Transverse colon (tissue), 4 donors: ENCODE data around the gene HERPUD1.

ENCODE experiments used
- EP300 ChIP-seq: sonication (generic); formaldehyde crosslinking; IDR thresholded peaks from one replicate; pipeline ENCODE4 v1.6.1; 2017; ENCODE audit warnings: antibody characterized with exemption, low read depth
- POLR2A ChIP-seq: fragments of 450-650 bp; IDR thresholded peaks from one replicate; pipeline ENCODE4 v1.6.1; 2016; ENCODE audit warnings: antibody characterized with exemption, mild to moderate bottlenecking, moderate library complexity
- POLR2AphosphoS5 ChIP-seq, 3 donors: sonication (generic); formaldehyde crosslinking; IDR thresholded peaks; one replicate each; pipeline ENCODE4 v1.6.1; 2016; ENCODE audit warnings: antibody characterized with exemption in 3 of 3
- TF ChIP-seq, protein P1 (sequence below), 5 experiments: fragments of 200-600 bp in 3 of 5; fragments of 450-650 bp in 2 of 5; sonication (generic) in 3 of 5; IDR thresholded peaks; 1 replicate in 2 of 5; 2 replicates in 3 of 5; pipeline ENCODE4 v1.5.1; 2016 to 2017; ENCODE audit warnings: antibody characterized with exemption in 5 of 5, inconsistent platforms in 3 of 5, mild to moderate bottlenecking in 2 of 5, moderate library complexity in 1 of 5

DNA sequence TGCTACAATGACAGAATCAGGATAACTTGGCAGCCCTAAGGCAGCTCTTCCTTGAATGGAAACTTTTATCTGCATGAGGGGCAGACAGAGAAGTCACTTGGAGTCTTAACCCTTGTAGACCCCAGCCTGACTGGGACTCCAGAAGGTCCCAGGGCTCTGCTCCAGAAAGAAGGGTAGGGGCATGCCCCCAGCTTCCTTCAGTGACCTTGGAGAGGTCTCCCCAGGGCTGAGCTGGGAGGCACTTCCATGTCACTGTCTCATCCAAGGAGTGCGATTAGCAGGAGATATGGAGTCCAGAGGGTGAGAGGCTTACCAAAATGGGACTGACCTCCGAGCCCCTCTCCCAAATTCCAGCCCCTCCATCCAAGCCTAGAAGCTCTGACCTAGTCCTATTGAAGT, 54.0 kb downstream of the HERPUD1 start:
- TF ChIP-seq, protein P1, sequence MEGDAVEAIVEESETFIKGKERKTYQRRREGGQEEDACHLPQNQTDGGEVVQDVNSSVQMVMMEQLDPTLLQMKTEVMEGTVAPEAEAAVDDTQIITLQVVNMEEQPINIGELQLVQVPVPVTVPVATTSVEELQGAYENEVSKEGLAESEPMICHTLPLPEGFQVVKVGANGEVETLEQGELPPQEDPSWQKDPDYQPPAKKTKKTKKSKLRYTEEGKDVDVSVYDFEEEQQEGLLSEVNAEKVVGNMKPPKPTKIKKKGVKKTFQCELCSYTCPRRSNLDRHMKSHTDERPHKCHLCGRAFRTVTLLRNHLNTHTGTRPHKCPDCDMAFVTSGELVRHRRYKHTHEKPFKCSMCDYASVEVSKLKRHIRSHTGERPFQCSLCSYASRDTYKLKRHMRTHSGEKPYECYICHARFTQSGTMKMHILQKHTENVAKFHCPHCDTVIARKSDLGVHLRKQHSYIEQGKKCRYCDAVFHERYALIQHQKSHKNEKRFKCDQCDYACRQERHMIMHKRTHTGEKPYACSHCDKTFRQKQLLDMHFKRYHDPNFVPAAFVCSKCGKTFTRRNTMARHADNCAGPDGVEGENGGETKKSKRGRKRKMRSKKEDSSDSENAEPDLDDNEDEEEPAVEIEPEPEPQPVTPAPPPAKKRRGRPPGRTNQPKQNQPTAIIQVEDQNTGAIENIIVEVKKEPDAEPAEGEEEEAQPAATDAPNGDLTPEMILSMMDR (IDR thresholded peaks at IDR 0.05), result no peak
- TF ChIP-seq POLR2AphosphoS5 (IDR thresholded peaks at IDR 0.05), result no peak
- no peak for TF ChIP-seq POLR2A
- TF ChIP-seq EP300, result no peak
